Germinal center (tissue), 1 donor: ENCODE results near the gene TAS2R42.

Source experiments
- DNase-seq: peaks from one replicate; pipeline ENCODE4 v3.0.0; 2012; ENCODE audit warnings: mixed read lengths, low spot score

Gene TAS2R42, protein sequence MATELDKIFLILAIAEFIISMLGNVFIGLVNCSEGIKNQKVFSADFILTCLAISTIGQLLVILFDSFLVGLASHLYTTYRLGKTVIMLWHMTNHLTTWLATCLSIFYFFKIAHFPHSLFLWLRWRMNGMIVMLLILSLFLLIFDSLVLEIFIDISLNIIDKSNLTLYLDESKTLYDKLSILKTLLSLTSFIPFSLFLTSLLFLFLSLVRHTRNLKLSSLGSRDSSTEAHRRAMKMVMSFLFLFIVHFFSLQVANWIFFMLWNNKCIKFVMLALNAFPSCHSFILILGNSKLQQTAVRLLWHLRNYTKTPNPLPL

GRCh38 chr12:11186837-11187236 lies at the start of gene TAS2R42:
Gene TAS2R42, minus strand, starts transcription at chr12:11186937. Its CDS starts 0 bp downstream, at chr12:11186937.
- no peak for DNase-seq

DNA sequence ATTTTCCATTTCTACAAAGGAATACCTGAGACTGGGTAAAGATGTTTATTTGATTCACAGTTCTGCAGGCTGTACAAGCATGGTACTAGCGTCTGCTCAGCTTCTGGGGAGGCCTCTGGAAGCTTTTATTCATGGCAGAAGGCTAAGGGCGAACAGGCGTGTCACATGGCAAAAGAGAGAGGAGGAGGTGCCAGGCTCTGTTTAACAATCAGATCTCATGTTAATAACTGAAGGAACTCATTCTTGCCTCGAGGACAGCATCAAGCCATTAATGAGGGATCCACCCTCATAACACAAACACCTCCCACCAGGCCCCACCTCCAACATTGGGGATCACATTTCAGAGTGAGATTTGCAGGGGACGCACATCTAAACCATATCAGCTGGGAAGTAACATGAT lies 46.8 kb upstream of the TAS2R42 start:
- no peak for DNase-seq

GRCh38 chr12:11228296-11228879 lies 41.7 kb upstream of the TAS2R42 start:
- peak; percentile 27 for DNase-seq

DNA sequence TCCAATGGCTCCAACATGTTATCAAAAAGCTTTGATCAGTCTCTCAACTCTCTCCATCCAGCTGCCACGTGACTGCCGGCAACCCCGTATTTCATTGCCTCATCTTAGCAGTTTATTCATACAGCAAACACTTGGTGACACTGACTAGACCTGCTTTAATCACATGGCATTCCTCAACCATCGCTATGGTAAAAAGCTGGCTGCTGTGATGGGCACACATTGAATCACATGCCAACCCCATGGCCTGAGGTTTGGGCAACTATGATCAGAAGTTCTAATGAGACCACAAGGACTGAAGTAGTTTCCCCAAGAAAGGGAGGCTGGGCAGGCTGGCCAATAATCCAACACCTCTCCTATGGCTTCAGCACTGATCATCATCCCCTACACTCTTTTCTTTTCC lies 40.6 kb upstream of the TAS2R42 start:
- DNase-seq = no peak

- DNase-seq = no peak
Measured at GRCh38 chr12:11209113-11209512, 22.4 kb upstream of the TAS2R42 start.

- no peak for DNase-seq
Measured at GRCh38 chr12:11204173-11204572, 17.4 kb upstream of the TAS2R42 start.

DNA sequence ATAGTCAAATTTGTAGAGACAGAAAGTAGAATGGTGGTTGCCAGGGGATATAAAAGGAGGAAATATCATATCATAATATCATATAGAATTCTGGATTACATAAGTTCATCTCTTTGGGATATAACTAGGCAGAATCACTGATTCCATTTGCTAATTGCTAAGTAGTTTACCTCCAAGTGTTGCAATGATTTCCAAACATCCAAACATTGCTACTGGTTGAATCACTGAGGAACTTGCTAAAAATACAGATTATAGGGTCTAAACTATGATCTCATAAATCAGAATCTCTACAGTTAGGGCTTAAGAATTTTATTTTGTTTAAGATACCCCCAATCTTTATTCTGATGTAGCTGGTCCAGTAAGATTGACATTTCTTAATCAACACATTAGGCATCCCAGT lies 16.1 kb upstream of the TAS2R42 start:
- no peak for DNase-seq

GRCh38 chr12:11183011-11183410 lies 3.7 kb downstream of the TAS2R42 start:
- DNase-seq = no peak

GRCh38 chr12:11182529-11182928 lies 4.2 kb downstream of the TAS2R42 start:
- no peak for DNase-seq

DNA sequence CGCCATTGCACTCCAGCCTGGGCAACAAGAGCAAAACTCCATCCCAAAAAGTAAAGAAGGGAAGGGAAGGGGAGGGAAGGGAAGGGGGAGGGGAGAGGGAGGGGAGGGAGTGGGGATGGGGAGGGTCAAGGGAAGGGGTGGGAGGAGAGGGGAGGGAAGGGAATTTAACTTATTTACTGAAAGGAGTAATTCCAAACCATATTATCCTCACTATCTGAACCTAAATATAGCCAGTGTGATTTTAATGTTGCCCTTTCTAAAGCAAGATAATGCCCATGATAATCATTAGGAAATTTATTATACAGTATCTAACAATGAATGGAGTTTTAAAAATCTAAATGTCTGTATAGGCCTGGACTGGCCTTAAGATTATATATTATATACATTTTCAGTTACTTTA lies 8.5 kb downstream of the TAS2R42 start:
- DNase-seq = no peak

GRCh38 chr12:11174022-11174421 lies 12.7 kb downstream of the TAS2R42 start:
- DNase-seq = no peak

DNA sequence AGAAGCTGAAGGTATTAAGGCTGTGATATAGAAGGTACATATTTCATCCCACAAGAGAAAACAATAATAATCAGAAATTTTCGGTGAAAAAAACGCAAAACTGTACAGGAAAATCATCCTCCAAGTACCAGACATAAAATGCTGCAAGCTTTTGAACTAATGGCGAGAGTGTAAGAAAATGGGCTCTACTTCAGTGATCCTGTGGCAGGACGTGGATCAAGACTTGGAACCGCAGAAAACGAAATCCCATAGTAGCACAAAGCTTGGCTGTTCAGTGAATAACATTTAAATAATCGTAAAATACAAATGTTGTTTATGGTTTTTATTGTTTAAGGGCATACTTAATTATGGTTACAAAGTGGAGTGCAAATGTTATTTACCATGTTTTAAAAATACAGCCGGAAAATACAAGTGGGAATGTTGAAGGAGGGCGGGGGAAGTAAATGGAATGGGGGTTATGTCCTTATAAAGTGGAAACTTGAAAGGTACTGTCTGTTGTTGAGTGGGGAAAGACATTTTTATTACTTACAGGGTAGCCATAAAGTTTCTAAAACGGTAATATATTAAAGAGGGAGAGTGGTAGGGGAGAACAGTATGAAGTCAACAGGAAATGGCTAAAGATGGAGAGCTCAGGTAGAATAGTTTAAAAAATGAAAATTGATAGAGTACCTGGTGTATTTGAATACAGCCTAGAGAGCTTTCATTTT lies 14.6 kb downstream of the TAS2R42 start:
- DNase-seq = no peak

DNA sequence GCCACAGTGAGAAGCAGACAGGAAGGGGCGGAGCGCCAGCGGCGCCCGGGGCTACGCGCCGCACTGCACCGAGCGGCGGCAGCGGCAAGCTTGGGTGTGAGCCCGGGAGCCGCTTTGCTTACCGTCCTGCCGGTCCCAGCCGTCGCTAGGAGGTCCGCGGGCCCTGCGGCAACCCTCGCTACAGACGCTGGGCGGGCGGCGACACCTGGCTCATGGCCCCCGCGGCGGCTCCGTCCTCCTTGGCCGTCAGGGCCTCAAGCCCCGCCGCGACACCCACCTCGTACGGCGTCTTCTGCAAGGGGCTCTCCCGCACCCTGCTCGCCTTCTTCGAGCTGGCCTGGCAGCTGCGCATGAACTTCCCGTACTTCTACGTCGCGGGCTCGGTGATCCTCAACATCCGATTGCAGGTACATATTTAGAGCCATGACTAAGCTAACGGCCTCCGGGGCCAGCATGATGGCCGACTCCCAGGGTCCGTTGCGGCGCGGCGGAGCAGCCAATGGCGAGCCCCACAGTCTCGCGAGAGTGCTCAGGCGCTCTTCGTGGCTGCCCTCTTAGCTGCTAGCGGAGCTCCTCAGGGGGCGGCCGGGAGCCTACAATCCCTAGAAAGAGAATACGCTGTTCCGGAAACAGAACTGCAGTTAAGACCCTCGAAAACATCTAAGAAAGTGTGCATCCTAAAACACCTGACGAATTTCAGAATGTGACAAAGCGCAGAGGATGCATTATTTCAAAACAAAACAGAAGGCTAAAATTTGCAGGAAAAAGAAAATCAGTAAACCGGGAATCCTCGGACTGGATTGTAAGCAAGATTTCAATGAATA lies 15.4 kb downstream of the TAS2R42 start, which contains the start of gene SMIM10L1:
SMIM10L1 (plus strand) TSS at position 50 of the 824 bp plus-strand sequence; CDS start at position 213, 163 bp downstream.
- DNase-seq = peak; percentile 85

GRCh38 chr12:11170810-11171144 lies 16.0 kb downstream of the TAS2R42 start:
- DNase-seq = no peak

DNA sequence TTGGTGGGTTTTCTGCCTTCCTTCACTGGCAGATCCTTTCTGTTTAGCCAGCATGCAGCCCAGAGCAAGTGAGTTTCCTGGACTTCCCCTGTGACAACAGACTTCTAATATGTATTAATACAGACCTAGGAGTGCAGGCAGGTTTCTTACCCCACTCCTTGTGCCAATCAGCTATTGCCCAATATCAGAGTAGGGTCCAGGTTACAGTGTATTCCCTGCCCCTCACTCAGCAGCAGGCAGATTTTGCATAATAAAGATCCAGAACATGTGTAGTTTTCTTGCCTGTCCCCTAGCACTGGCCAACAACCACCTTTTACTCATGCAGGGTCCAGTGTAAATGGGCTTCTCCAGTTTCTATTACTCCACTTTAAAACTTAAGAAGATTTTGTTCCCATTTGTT lies 20.4 kb downstream of the TAS2R42 start:
- DNase-seq = no peak

DNA sequence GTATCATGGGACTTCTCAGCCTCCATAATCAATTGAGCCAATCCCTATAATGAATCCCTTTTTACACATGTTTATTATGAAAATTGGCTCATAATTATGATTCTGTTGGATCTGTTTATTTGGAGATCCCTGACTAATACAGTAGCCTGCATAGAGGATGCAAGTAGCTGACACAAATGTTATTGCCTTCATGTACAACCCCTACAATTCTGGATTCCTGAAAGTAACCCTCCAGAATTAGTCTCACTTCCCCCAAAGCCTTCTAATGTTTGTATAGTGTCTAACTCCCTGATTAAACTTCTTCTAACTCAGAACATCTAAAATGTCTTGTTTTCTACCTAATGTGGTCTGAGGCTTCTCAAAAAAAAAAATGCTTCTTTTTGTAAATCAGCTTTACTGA lies 22.4 kb downstream of the TAS2R42 start:
- DNase-seq = no peak

DNA sequence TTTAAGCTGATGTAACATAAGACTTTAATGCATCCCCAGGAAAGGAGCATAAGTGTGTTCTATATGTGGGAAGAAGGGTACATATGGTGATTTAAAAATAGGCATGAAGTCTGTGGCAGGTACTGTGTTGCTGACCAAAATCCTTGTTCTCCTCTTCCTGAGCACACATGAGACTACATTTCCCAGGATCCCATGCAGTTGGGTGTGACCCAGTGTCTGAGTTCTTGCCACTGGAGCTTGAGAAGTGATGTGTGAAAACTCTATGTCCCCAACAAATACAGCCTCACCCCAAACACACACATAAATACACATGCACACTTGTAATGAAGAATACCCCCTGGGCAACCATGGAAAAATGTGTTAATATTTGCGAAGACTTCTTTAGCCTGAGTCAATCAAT lies 24.2 kb downstream of the TAS2R42 start:
- no peak for DNase-seq

- no peak for DNase-seq
Measured at GRCh38 chr12:11158885-11159444, 27.8 kb downstream of the TAS2R42 start.

GRCh38 chr12:11154400-11154925 lies 32.3 kb downstream of the TAS2R42 start:
- DNase-seq = no peak

- DNase-seq = no peak
Measured at GRCh38 chr12:11152725-11153124, 34.0 kb downstream of the TAS2R42 start.

GRCh38 chr12:11150832-11151231 lies 35.9 kb downstream of the TAS2R42 start:
- DNase-seq = no peak

- DNase-seq = no peak
Measured at GRCh38 chr12:11147420-11147819, 39.3 kb downstream of the TAS2R42 start.
